GM23248 (cell line): Measurements from ENCODE around the gene LIPG. TPM values are rescaled to one million over a fixed set of nuclear protein-coding genes. Genes with fewer than 3 reads are reported as not detected.

ENCODE experiments used
- DNase-seq: peaks from one replicate; pipeline ENCODE4 v3.0.0-alpha.2; 2015
- H2AFZ ChIP-seq: fragments of 200-600 bp; sonication (generic); 2 replicates; pipeline ENCODE4 v1.6.1; 2016; ENCODE audit warnings: antibody characterized with exemption
- H3F3A ChIP-seq: fragments of 200-600 bp; sonication (generic); 2 replicates; pipeline ENCODE4 v1.6.1; 2016; ENCODE audit warnings: mild to moderate bottlenecking, antibody characterized with exemption, mixed run types; ENCODE audit not compliant: insufficient read depth
- H3K27ac ChIP-seq: fragments of 200-600 bp; sonication (generic); 2 replicates; pipeline ENCODE4 v1.5.1; 2016; ENCODE audit warnings: mild to moderate bottlenecking
- H3K27me3 ChIP-seq: fragments of 200-600 bp; sonication (generic); replicated peaks from 2 replicates; pipeline ENCODE4 v1.6.1; 2016; ENCODE audit warnings: mild to moderate bottlenecking; ENCODE audit not compliant: insufficient read depth
- H3K36me3 ChIP-seq: fragments of 200-600 bp; sonication (generic); 2 replicates; pipeline ENCODE4 v1.6.1; 2016; ENCODE audit warnings: low read depth, mild to moderate bottlenecking
- H3K4me1 ChIP-seq: fragments of 200-600 bp; sonication (generic); 2 replicates; pipeline ENCODE4 v1.6.1; 2016; ENCODE audit warnings: mild to moderate bottlenecking; ENCODE audit not compliant: insufficient read depth
- H3K4me2 ChIP-seq: fragments of 200-600 bp; sonication (generic); one replicate; pipeline ENCODE4 v1.6.1; 2016; ENCODE audit warnings: mild to moderate bottlenecking; ENCODE audit not compliant: unreplicated experiment
- H3K4me3 ChIP-seq: fragments of 200-600 bp; sonication (generic); 2 replicates; pipeline ENCODE4 v1.5.1; 2016; ENCODE audit warnings: mild to moderate bottlenecking
- H3K79me2 ChIP-seq: fragments of 200-600 bp; sonication (generic); 2 replicates; pipeline ENCODE4 v1.6.1; 2016; ENCODE audit warnings: mild to moderate bottlenecking; ENCODE audit not compliant: insufficient read depth
- H3K9ac ChIP-seq: fragments of 200-600 bp; sonication (generic); 2 replicates; pipeline ENCODE4 v1.6.1; 2016; ENCODE audit warnings: mild to moderate bottlenecking
- H3K9me2 ChIP-seq: fragments of 200-600 bp; sonication (generic); 2 replicates; pipeline ENCODE4 v1.6.1; 2016; ENCODE audit warnings: mixed run types, mild to moderate bottlenecking, moderate library complexity; ENCODE audit not compliant: insufficient read depth
- H3K9me3 ChIP-seq: fragments of 200-600 bp; sonication (generic); one replicate; pipeline ENCODE4 v1.6.1; 2017; ENCODE audit warnings: low read depth
- H4K20me1 ChIP-seq: fragments of 200-600 bp; sonication (generic); 2 replicates; pipeline ENCODE4 v1.6.0; 2016; ENCODE audit not compliant: insufficient read depth
- EZH2 ChIP-seq: fragments of 200-600 bp; sonication (generic); IDR thresholded peaks from 2 replicates; pipeline ENCODE4 v1.6.1; 2018; ENCODE audit warnings: antibody characterized with exemption, mild to moderate bottlenecking; ENCODE audit not compliant: insufficient read depth, poor library complexity, severe bottlenecking
- EZH2phosphoT487 ChIP-seq: fragments of 200-600 bp; sonication (generic); IDR thresholded peaks from 2 replicates; pipeline ENCODE4 v1.6.1; 2018; ENCODE audit warnings: antibody characterized with exemption, moderate library complexity, mild to moderate bottlenecking, low read depth; ENCODE audit not compliant: insufficient read depth
- WGBS, 2 experiments: methylation state at CpG; one replicate each; pipeline ENCODE4 v1.1.6; 2015 to 2017; ENCODE audit warnings: low lambda C conversion rate in 2 of 2, low coverage in 1 of 2; ENCODE audit errors: missing lambda C conversion rate in 2 of 2; 5-methylcytosine and 5-hydroxymethylcytosine counted together
- in situ Hi-C: fragments of 300-500 bp; cut with MboI; formaldehyde crosslinking; loops from 2 replicates; pipeline ENCODE4 v1.15.0; 2020
- polyA plus RNA-seq: library from polyadenylated mRNA; unstranded; fragments of >200 nt; fragmentation: Nextera tagmentation; extraction: Ambion mirVana; gene quantifications from 2 replicates; pipeline ENCODE4 v1.2.1, GENCODE V29; 2016
- total RNA-seq: library from RNA; depleted of rRNA; stranded (reverse); fragments of >200 nt; shearing (Covaris generic); gene quantifications from 2 replicates; pipeline ENCODE4 v1.2.3, GENCODE V29; 2014

The LIPG gene
- total and polyA plus RNA-seq, 2 experiments from 2014 or later = 0.38 to 0.43 TPM

- no peak overlapping the region for H3K4me3 ChIP-seq
- in situ Hi-C loops = no loop called here
- H3K36me3 ChIP-seq = no peaks in the 10 kb centered on the region
- no peak for TF ChIP-seq EZH2phosphoT487
- TF ChIP-seq EZH2 = no peak
- H3K9me2 ChIP-seq = no peaks in the 10 kb centered on the region
- DNase-seq = no peak
- H3K4me1 ChIP-seq = no peaks in the 10 kb centered on the region
- H3F3A ChIP-seq = no peaks in the 10 kb centered on the region
- H3K4me2 ChIP-seq = no peak overlapping the region
- no peaks in the 10 kb centered on the region for H3K9me3 ChIP-seq
- WGBS, 2 experiments = 58 to 62% methylated on average over 6 of the region's 6 CpGs
- no peak overlapping the region for H3K27ac ChIP-seq
- H2AFZ ChIP-seq = no peak overlapping the region
- H3K27me3 ChIP-seq = peaks cover 15% of the 10 kb centered on the region; the same call in 1 of the 2 replicates
- H3K79me2 ChIP-seq = no peaks in the 10 kb centered on the region
- H3K9ac ChIP-seq = no peak overlapping the region
- H4K20me1 ChIP-seq = no peaks in the 10 kb centered on the region
These were observed 54.9 kb downstream of the LIPG start for GRCh38 chr18:49616618-49617328.

- H3K27me3 ChIP-seq = peaks cover 17% of the 10 kb centered on the region; the same call in 1 of the 2 replicates
These were observed 55.5 kb downstream of the LIPG start for GRCh38 chr18:49617329-49617695.

GRCh38 chr18:49617865-49618264 lies 56.0 kb downstream of the LIPG start:
- H3K9me3 ChIP-seq = no peaks in the 10 kb centered on the region
- H3K9me2 ChIP-seq = no peaks in the 10 kb centered on the region
- no peak overlapping the region for H3K4me3 ChIP-seq
- H3K27me3 ChIP-seq = peaks cover 17% of the 10 kb centered on the region; the same call in 1 of the 2 replicates
- no peaks in the 10 kb centered on the region for H3K36me3 ChIP-seq
- no peaks in the 10 kb centered on the region for H4K20me1 ChIP-seq
- no peaks in the 10 kb centered on the region for H3K79me2 ChIP-seq
- no peak overlapping the region for H2AFZ ChIP-seq
- H3K9ac ChIP-seq = no peak overlapping the region
- H3K4me1 ChIP-seq = no peaks in the 10 kb centered on the region
- TF ChIP-seq EZH2 (no peak), EZH2phosphoT487 (no peak)
- WGBS, 2 experiments = 45 to 49% methylated on average over 2 of the region's 2 CpGs
- no peak overlapping the region for H3K4me2 ChIP-seq
- no peak for DNase-seq
- in situ Hi-C loops = no loop called here
- no peaks in the 10 kb centered on the region for H3F3A ChIP-seq
- H3K27ac ChIP-seq = no peak overlapping the region

More at GRCh38 chr18:49617329-49617695, 55.5 kb downstream of the LIPG start:
- 41 to 53% methylated on average over 3 of the region's 3 CpGs for WGBS, 2 experiments
- Histone ChIP-seq H2AFZ (no peak overlapping the region), H3K27ac (no peak overlapping the region), H3K4me3 (no peak overlapping the region), H3K9me3 (no peaks in the 10 kb centered on the region), H3K4me1 (no peaks in the 10 kb centered on the region), H3K36me3 (no peaks in the 10 kb centered on the region), H3K9ac (no peak overlapping the region), H3K9me2 (no peaks in the 10 kb centered on the region), H3F3A (no peaks in the 10 kb centered on the region), H3K79me2 (no peaks in the 10 kb centered on the region), H3K4me2 (no peak overlapping the region), H4K20me1 (no peaks in the 10 kb centered on the region)
- in situ Hi-C loops = no loop called here
- TF ChIP-seq EZH2phosphoT487 = no peak
- TF ChIP-seq EZH2 = no peak
- no peak for DNase-seq

- Histone ChIP-seq H3K9me3 (no peaks in the 10 kb centered on the region), H3K4me1 (no peaks in the 10 kb centered on the region), H3K9me2 (no peaks in the 10 kb centered on the region), H3K36me3 (no peaks in the 10 kb centered on the region), H3K4me3 (no peak overlapping the region), H3K79me2 (no peaks in the 10 kb centered on the region), H3K4me2 (no peak overlapping the region), H2AFZ (no peak overlapping the region), H3K9ac (no peak overlapping the region), H3F3A (no peaks in the 10 kb centered on the region), H3K27ac (no peak overlapping the region), H4K20me1 (no peaks in the 10 kb centered on the region), H3K27me3 (peaks cover 17% of the 10 kb centered on the region; the same call in 1 of the 2 replicates)
- TF ChIP-seq EZH2 (no peak), EZH2phosphoT487 (no peak)
- WGBS, 2 experiments = 31 to 36% methylated on average over 11 of the region's 11 CpGs
- in situ Hi-C loops = no loop called here
- DNase-seq = no peak
These were observed 57.2 kb downstream of the LIPG start for GRCh38 chr18:49618742-49619681.
